COR-L47 (cell line): Measurements from ENCODE around the gene TSPAN9.

ENCODE experiments used
- DNase-seq: peaks from one replicate; lab custom pipeline; 2025; lab: John Stamatoyannopoulos, UW

Gene TSPAN9

GRCh38 chr12:3076730-3077571 lies at the start of gene TSPAN9:
TSS of gene TSPAN9 (plus strand) at chr12:3077379. CDS start at chr12:3201194, 123,815 bp downstream.
- DNase-seq: no peak

GRCh38 chr12:3028108-3028507 lies 49.1 kb upstream of the TSPAN9 start:
- DNase-seq: no peak

GRCh38 chr12:3030821-3031429 lies 46.3 kb upstream of the TSPAN9 start:
- no peak for DNase-seq

GRCh38 chr12:3032161-3032560 lies 45.0 kb upstream of the TSPAN9 start:
- no peak for DNase-seq

- no peak for DNase-seq
Measured at GRCh38 chr12:3032770-3033538, 44.2 kb upstream of the TSPAN9 start.

GRCh38 chr12:3033539-3033867 lies 43.7 kb upstream of the TSPAN9 start:
- DNase-seq: no peak

- DNase-seq: peak; percentile 12
Measured at GRCh38 chr12:3034067-3034750, 43.0 kb upstream of the TSPAN9 start.

- no peak for DNase-seq
Measured at GRCh38 chr12:3035171-3035570, 42.0 kb upstream of the TSPAN9 start.

GRCh38 chr12:3035815-3036702 lies 41.1 kb upstream of the TSPAN9 start:
- peak; percentile 2 for DNase-seq

GRCh38 chr12:3036901-3037600 lies 40.1 kb upstream of the TSPAN9 start:
- DNase-seq: no peak

GRCh38 chr12:3038166-3038565 lies 39.0 kb upstream of the TSPAN9 start:
- DNase-seq: no peak

- DNase-seq: no peak
Measured at GRCh38 chr12:3038926-3039510, 38.2 kb upstream of the TSPAN9 start.

- no peak for DNase-seq
Measured at GRCh38 chr12:3040026-3040656, 37.0 kb upstream of the TSPAN9 start.

GRCh38 chr12:3040663-3041544 lies 36.3 kb upstream of the TSPAN9 start:
- no peak for DNase-seq

- peak; percentile 45 for DNase-seq
Measured at GRCh38 chr12:3041558-3042164, 35.5 kb upstream of the TSPAN9 start.

GRCh38 chr12:3042394-3042793 lies 34.8 kb upstream of the TSPAN9 start:
- DNase-seq: no peak

GRCh38 chr12:3042826-3043225 lies 34.4 kb upstream of the TSPAN9 start:
- DNase-seq: no peak

GRCh38 chr12:3043406-3043805 lies 33.8 kb upstream of the TSPAN9 start:
- no peak for DNase-seq
